HL-60 (cell line): Measurements from ENCODE around the gene PNPO.

Experiments used
- DNase-seq, 2 experiments: peaks; one replicate each; pipeline ENCODE4 v3.0.0-alpha.2; 2010 to 2020; ENCODE audit warnings: low read depth in 1 of 2, low spot score in 1 of 2
- H3K27ac ChIP-seq: fragments of 250-450 bp; sonication (Bioruptor Pico); replicated peaks from 2 replicates; pipeline ENCODE4 v1.5.1; 2020; ENCODE audit warnings: mild to moderate bottlenecking, moderate library complexity
- H3K27me3 ChIP-seq: fragments of 250-450 bp; sonication (Bioruptor Pico); 2 replicates; pipeline ENCODE4 v1.5.1; 2021; ENCODE audit warnings: mild to moderate bottlenecking, moderate library complexity; ENCODE audit not compliant: insufficient read depth, poor library complexity, severe bottlenecking
- H3K4me3 ChIP-seq: replicated peaks from 2 replicates; pipeline ENCODE4 v1.5.1; 2011; ENCODE audit warnings: mild to moderate bottlenecking, control low read depth, low read length; ENCODE audit not compliant: insufficient read depth
- GABPA ChIP-seq: IDR thresholded peaks from 2 replicates; pipeline ENCODE4 v1.6.1; 2012; ENCODE audit warnings: low read depth
- POLR2AphosphoS5 ChIP-seq: IDR thresholded peaks from 2 replicates; pipeline ENCODE4 v1.6.1; 2012; ENCODE audit warnings: low read depth
- SPI1 ChIP-seq: IDR thresholded peaks from 2 replicates; pipeline ENCODE4 v1.6.1; 2012; ENCODE audit warnings: low read depth, mild to moderate bottlenecking, borderline replicate concordance
- TF ChIP-seq, protein P1 (sequence below): IDR thresholded peaks from one replicate; pipeline ENCODE4 v1.5.1; 2011; ENCODE audit warnings: low read length, control low read depth, inconsistent platforms; ENCODE audit not compliant: insufficient read depth
- TF ChIP-seq, protein P2 (sequence below): IDR thresholded peaks from 2 replicates; pipeline ENCODE4 v1.6.1; 2012; ENCODE audit warnings: low read depth; ENCODE audit not compliant: insufficient replicate concordance

Gene PNPO

DNA sequence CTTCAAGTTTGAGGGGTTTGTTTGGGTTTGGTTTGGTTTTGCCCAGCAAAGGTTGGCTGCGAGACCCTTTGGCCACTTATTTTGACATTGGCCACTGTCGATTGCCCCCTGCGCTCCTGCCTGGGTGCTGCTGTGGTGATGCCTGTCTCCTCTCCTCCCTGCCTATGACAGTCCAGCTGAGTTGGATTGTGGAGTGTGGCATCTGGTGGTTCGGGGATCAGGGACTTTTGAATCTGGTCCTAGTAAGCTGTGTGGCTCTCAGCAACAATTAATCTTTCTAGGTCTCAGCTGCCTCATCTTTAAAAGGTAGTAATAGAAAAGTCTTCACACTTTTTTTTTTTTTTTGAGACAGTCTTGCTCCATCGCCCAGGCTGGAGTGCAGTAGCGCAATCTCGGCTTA is 56.7 kb downstream of the PNPO start:
- TF ChIP-seq POLR2AphosphoS5 (no peak), GABPA (no peak), SPI1 (no peak)
- TF ChIP-seq, protein P1, sequence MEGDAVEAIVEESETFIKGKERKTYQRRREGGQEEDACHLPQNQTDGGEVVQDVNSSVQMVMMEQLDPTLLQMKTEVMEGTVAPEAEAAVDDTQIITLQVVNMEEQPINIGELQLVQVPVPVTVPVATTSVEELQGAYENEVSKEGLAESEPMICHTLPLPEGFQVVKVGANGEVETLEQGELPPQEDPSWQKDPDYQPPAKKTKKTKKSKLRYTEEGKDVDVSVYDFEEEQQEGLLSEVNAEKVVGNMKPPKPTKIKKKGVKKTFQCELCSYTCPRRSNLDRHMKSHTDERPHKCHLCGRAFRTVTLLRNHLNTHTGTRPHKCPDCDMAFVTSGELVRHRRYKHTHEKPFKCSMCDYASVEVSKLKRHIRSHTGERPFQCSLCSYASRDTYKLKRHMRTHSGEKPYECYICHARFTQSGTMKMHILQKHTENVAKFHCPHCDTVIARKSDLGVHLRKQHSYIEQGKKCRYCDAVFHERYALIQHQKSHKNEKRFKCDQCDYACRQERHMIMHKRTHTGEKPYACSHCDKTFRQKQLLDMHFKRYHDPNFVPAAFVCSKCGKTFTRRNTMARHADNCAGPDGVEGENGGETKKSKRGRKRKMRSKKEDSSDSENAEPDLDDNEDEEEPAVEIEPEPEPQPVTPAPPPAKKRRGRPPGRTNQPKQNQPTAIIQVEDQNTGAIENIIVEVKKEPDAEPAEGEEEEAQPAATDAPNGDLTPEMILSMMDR: no peak
- TF ChIP-seq, protein P2, sequence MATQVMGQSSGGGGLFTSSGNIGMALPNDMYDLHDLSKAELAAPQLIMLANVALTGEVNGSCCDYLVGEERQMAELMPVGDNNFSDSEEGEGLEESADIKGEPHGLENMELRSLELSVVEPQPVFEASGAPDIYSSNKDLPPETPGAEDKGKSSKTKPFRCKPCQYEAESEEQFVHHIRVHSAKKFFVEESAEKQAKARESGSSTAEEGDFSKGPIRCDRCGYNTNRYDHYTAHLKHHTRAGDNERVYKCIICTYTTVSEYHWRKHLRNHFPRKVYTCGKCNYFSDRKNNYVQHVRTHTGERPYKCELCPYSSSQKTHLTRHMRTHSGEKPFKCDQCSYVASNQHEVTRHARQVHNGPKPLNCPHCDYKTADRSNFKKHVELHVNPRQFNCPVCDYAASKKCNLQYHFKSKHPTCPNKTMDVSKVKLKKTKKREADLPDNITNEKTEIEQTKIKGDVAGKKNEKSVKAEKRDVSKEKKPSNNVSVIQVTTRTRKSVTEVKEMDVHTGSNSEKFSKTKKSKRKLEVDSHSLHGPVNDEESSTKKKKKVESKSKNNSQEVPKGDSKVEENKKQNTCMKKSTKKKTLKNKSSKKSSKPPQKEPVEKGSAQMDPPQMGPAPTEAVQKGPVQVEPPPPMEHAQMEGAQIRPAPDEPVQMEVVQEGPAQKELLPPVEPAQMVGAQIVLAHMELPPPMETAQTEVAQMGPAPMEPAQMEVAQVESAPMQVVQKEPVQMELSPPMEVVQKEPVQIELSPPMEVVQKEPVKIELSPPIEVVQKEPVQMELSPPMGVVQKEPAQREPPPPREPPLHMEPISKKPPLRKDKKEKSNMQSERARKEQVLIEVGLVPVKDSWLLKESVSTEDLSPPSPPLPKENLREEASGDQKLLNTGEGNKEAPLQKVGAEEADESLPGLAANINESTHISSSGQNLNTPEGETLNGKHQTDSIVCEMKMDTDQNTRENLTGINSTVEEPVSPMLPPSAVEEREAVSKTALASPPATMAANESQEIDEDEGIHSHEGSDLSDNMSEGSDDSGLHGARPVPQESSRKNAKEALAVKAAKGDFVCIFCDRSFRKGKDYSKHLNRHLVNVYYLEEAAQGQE: no peak
- Histone ChIP-seq H3K27ac (no peak overlapping the region), H3K4me3 (no peak overlapping the region), H3K27me3 (no peaks in the 10 kb centered on the region)
- no peak for DNase-seq
